GM19025 (cell line): ENCODE data around the gene PPP4R4.
"Not testable (repeated sequence)": the region's sequence is repeated elsewhere in the genome, so short reads cannot be mapped to it uniquely, and the experiment has no call there.

Experiments
- ATAC-seq: cut with Tn5 transposase; IDR thresholded peaks from one replicate; pipeline ENCODE4 v1.9.1; 2021; ENCODE audit warnings: mild to moderate bottlenecking, low read depth, moderate library complexity; ENCODE audit not compliant: unreplicated experiment

Gene PPP4R4

DNA sequence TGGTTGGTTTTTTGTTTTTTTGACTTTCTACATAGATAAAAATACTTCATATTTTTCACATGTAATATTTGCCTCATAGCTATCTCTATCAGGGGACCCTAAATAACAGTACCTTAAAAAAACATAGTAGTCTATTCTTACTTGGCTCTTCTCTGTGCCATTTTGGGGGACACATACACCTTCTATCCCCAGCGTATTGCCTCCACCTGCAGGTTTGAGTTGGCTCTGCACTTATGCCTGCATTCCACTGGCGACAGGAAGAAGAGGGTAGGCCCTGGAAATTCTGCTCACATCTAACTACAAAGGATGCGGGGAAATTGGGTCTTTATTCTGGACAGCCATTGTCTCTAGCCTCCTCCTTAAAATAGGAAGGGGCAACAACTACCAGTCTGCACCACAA lies 30.9 kb upstream of the PPP4R4 start:
- ATAC-seq, result no peak

DNA sequence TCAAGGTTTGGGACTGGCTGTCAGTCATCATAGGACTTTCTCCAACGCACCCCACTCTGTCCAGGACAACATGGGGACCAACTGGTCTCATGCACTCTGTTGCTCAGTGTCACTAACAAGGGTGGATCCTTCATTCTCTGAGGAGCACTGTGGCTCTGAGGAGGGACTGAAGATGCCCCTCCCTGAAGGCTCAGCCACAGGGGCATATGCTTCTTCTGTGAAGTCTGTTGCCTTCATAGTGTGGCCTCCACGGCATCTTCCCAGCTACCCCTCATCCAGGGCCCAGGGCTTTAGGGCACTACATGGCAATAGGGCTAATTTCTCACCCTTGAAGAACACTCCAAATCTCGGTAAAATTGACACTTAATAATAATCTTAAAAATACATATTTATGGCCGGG lies 30.4 kb upstream of the PPP4R4 start:
- no peak for ATAC-seq

DNA sequence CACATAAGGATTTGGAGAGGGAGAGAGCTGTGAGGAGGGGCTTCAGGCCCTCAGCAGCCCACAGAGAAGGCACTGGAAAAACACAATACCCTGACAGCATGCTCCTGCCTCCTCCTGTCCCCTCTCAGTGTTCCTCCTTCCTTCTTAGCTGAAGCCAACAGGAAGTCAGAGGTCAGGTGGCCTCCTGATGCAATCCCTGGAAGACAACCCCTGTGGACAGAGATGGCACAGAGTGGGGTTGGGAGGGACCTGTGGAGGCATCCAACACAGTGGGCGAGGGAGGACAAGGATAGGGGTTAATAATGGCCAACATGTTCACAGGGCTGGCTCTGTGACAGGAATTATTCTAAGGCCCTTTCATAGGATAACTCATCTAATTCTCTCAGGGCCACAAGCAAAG lies 29.4 kb upstream of the PPP4R4 start:
- no peak for ATAC-seq

DNA sequence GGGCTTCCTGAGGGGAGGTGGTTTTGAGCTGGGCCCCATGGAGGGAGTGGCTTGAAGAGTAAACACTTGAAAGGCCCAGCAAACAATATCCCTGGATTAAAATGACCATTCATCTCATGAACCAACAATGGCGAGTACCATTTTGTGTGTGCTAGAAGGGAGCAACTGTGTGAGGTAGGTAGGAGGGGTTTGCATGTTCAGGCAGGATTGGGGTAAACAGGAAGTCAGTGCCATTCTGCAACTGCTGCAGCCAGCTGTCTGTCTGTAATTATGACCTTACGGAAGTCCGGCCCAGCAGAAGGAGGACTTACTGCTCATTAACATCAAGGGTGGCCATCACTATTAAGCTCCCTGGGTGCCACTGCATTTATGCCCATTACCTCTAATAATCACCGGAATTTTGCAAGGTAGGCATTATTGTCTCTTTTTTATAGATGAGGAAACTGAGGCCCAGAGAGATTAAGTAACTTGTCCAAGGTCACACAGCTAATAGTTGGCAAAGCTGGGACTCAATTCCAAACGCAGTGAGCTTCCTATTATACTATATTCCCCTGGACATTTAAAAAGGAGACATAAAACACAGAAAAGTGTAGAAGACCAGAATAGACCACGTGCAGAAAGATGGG lies 28.1 kb upstream of the PPP4R4 start:
- ATAC-seq, result no peak

GRCh38 chr14:94152676-94153075 lies 21.4 kb upstream of the PPP4R4 start:
- no peak for ATAC-seq

- ATAC-seq, result no peak
These were observed 20.3 kb upstream of the PPP4R4 start for GRCh38 chr14:94153750-94154342.

DNA sequence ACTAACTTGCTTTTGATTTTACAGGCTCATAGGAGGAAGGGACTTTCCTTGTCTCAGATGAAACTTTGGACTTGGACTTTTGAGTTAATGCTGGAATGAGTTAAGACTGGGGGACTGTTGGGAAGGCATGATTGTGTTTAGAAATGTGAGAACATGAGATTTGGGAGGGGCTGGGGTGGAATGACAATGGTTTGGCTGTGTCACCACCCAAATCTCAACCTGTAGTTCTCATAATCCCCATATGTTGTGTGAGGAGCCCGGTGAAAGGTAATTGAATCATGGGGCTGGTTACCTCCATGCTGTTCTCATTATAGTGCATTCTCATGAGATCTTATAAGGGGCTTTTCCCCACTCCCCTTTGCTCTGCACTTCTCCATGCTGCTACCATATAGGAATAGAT lies 18.0 kb upstream of the PPP4R4 start:
- ATAC-seq, result not testable (repeated sequence)

GRCh38 chr14:94157197-94157596 lies 16.9 kb upstream of the PPP4R4 start:
- no peak for ATAC-seq

- no peak for ATAC-seq
These were observed 15.8 kb upstream of the PPP4R4 start for GRCh38 chr14:94158239-94158883.

DNA sequence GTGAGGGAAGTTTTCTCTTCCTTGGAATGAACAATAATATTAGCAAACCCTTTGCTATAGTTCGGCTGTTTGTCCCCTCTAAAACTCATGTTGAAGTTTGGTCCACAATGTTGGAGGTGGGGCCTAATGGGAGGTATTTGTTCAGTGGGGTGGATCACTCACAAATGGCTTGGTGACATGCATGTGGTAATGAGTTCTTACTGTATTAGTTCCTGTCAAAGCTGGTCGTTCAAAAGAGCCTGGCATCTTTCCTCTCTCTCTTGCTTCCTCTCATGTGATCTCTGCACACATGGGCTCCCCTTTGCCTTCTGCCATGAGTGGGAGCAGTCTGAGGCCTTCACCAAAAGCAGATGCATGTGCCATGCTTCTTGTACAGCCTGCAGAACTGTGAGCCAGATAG lies 13.1 kb upstream of the PPP4R4 start:
- ATAC-seq, result no peak

GRCh38 chr14:94161981-94162380 lies 12.1 kb upstream of the PPP4R4 start:
- ATAC-seq, result no peak

DNA sequence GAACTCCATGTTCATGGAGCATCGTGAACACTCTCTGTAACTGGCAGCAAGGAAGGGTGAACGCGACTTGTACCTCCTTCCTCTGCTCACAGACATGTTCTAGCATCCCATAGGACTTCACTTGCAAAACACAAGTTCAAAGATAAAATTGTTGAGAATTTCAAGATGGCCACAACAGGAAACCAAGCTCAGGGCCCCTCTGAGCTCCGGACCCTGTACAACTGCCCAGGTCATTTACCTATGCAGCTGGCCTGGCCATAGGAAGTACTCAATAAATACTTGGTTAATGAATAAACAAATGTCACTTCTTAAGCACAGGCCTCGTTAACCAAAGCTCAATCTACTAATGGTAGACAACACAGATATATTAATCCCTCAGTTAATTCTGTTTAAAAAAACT lies 11.7 kb upstream of the PPP4R4 start:
- no peak for ATAC-seq

DNA sequence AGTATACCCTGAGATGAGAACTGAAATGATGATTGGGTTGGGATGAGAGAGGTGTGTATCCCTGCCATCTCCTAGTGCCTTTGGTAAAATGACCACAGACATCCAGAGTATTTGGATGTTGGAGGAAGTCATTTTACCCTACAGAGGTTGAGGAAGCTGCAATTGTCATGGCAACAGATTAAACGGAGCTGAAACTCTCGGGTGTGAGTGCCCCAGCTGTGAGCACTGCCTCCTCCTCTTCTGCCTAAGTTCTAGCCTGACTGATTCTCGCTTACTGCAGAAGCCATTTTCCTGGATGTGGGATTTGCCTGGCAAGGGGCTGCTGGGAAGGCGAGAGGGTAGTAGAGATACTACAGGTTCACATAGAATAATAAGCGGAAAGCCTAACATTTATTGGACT lies 10.3 kb upstream of the PPP4R4 start:
- ATAC-seq, result no peak

GRCh38 chr14:94164685-94165431 lies 9.3 kb upstream of the PPP4R4 start:
- no peak for ATAC-seq

- ATAC-seq, result no peak
These were observed 8.4 kb upstream of the PPP4R4 start for GRCh38 chr14:94165744-94166143.

GRCh38 chr14:94170136-94170535 lies 4.0 kb upstream of the PPP4R4 start:
- ATAC-seq, result no peak

GRCh38 chr14:94171208-94171607 lies 2.9 kb upstream of the PPP4R4 start:
- ATAC-seq, result no peak

DNA sequence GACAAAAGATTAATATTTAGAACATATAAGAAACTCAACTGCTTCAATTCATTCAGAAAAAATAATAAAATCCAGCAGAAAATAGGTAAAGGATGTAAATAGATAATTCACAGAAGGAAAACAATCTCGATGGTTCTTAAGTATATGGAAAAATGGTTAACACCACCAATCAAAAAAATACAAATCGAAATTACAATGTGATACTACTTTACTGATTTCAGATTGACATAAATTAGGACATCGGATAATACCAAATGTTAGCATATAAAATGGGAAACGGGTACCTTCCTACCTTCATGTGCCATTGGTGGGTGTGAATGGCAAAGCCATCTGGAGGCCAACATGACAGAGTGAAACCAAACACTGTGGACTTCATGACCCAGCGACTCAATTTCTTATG lies 1.6 kb upstream of the PPP4R4 start:
- ATAC-seq, result no peak

GRCh38 chr14:94173471-94173884 lies 644 bp upstream of the PPP4R4 start:
- ATAC-seq, result no peak

GRCh38 chr14:94174604-94175010 lies 485 bp downstream of the PPP4R4 start:
- no peak for ATAC-seq

DNA sequence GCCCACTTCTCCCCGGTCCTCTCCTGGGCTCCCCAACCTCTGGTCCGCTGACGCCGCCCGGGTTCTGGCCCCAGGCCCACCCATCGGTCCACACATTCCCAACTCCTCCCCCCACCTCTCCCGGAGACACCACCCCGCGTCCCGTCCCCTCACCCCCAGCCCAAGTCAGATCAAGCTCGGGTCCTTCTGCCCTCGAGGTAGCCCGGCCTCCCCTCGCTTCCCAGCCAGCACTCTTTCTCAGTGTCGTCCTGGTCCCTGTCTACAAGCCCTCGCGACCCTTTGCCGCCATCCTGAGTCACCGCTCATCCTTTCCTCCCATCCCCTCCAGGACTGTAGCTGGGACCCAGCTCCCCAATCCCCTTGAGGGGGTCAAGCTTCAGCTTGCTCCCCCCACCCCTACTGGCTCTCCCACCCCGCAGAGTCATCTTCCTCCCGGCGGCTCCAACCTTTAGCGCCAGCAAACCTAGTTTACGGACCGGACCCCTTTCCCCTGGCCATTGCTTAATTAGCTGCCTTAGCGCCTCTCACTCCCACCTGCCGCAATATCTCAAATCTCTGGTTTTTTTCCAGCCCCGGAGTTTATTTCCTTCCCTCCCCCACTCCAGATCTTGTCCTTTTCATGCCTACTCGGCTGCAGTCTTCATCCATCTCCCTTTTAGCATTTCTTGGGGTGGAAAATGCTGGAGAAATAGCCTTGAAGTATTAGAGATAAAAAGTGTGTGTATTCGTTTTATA lies 1.1 kb downstream of the PPP4R4 start:
- ATAC-seq, result no peak
